ENCODE data around the gene SH3PXD2B.
"Not testable (repeated sequence)": the region's sequence is repeated elsewhere in the genome, so short reads cannot be mapped to it uniquely, and the experiment has no call there.

SH3PXD2B gene

GRCh38 chr5:172334196-172334595 is 120.1 kb downstream of the SH3PXD2B start:
- DNase-seq (ENCODE audit: insufficient read length) (no peak), FAIRE-seq (no peak)
- TF ChIP-seq POLR2AphosphoS5 (IDR thresholded peaks at IDR 0.05; ENCODE audit: low read depth, low read length) (no peak), TAF1 (IDR thresholded peaks at IDR 0.05; ENCODE audit: borderline replicate concordance, low read depth, low read length) (no peak), POLR2A (IDR thresholded peaks at IDR 0.05; ENCODE audit: low read depth, low read length) (no peak)

- not testable (repeated sequence) for FAIRE-seq; DNase-seq (ENCODE audit: insufficient read length)
These were observed 127.4 kb downstream of the SH3PXD2B start for GRCh38 chr5:172326901-172327300.

GRCh38 chr5:172325452-172325851 is 128.9 kb downstream of the SH3PXD2B start:
- TF ChIP-seq POLR2AphosphoS5 (IDR thresholded peaks at IDR 0.05; ENCODE audit: low read depth, low read length), result no peak
- no peak for TF ChIP-seq POLR2A (IDR thresholded peaks at IDR 0.05; ENCODE audit: low read depth, low read length)
- no peak for TF ChIP-seq TAF1 (IDR thresholded peaks at IDR 0.05; ENCODE audit: borderline replicate concordance, low read depth, low read length)
- FAIRE-seq, result no peak
- DNase-seq (ENCODE audit: insufficient read length), result no peak

- peak; percentile 78 for FAIRE-seq
- TF ChIP-seq POLR2AphosphoS5 (IDR thresholded peaks at IDR 0.05; ENCODE audit: low read depth, low read length) (no peak), TAF1 (IDR thresholded peaks at IDR 0.05; ENCODE audit: borderline replicate concordance, low read depth, low read length) (peak; percentile 50; the same call in 1 of the 2 replicates)
- DNase-seq (ENCODE audit: insufficient read length), result no peak
These were observed 132.0 kb downstream of the SH3PXD2B start for GRCh38 chr5:172322028-172322965.

GRCh38 chr5:172321593-172321992 is 132.7 kb downstream of the SH3PXD2B start:
- TF ChIP-seq TAF1 (IDR thresholded peaks at IDR 0.05; ENCODE audit: borderline replicate concordance, low read depth, low read length) (no peak), POLR2AphosphoS5 (IDR thresholded peaks at IDR 0.05; ENCODE audit: low read depth, low read length) (no peak)
- no peak for DNase-seq (ENCODE audit: insufficient read length)
- FAIRE-seq, result no peak

GRCh38 chr5:172319708-172320441 is 134.4 kb downstream of the SH3PXD2B start:
- FAIRE-seq (peak; percentile 51), DNase-seq (ENCODE audit: insufficient read length) (no peak)
- no peak for TF ChIP-seq POLR2AphosphoS5 (IDR thresholded peaks at IDR 0.05; ENCODE audit: low read depth, low read length)
- no peak for TF ChIP-seq TAF1 (IDR thresholded peaks at IDR 0.05; ENCODE audit: borderline replicate concordance, low read depth, low read length)
- TF ChIP-seq POLR2A (IDR thresholded peaks at IDR 0.05; ENCODE audit: low read depth, low read length), result no peak

- no peak for TF ChIP-seq TAF1 (IDR thresholded peaks at IDR 0.05; ENCODE audit: borderline replicate concordance, low read depth, low read length)
- peak; percentile 39; the same call in 1 of the 2 replicates for TF ChIP-seq POLR2AphosphoS5 (IDR thresholded peaks at IDR 0.05; ENCODE audit: low read depth, low read length)
- TF ChIP-seq POLR2A (IDR thresholded peaks at IDR 0.05; ENCODE audit: low read depth, low read length), result no peak
- DNase-seq (ENCODE audit: insufficient read length) (no peak), FAIRE-seq (peak; percentile 69)
These were observed 138.5 kb downstream of the SH3PXD2B start for GRCh38 chr5:172315587-172316493.

GRCh38 chr5:172313915-172314314 is 140.4 kb downstream of the SH3PXD2B start:
- TF ChIP-seq TAF1 (IDR thresholded peaks at IDR 0.05; ENCODE audit: borderline replicate concordance, low read depth, low read length) (no peak), POLR2A (IDR thresholded peaks at IDR 0.05; ENCODE audit: low read depth, low read length) (no peak), POLR2AphosphoS5 (IDR thresholded peaks at IDR 0.05; ENCODE audit: low read depth, low read length) (no peak)
- FAIRE-seq, result no peak
- DNase-seq (ENCODE audit: insufficient read length), result no peak

GRCh38 chr5:172312286-172312685 is 142.0 kb downstream of the SH3PXD2B start:
- DNase-seq (ENCODE audit: insufficient read length) (no peak), FAIRE-seq (no peak)
- no peak for TF ChIP-seq POLR2AphosphoS5 (IDR thresholded peaks at IDR 0.05; ENCODE audit: low read depth, low read length)
- no peak for TF ChIP-seq TAF1 (IDR thresholded peaks at IDR 0.05; ENCODE audit: borderline replicate concordance, low read depth, low read length)
- no peak for TF ChIP-seq POLR2A (IDR thresholded peaks at IDR 0.05; ENCODE audit: low read depth, low read length)

GRCh38 chr5:172311605-172312004 is 142.7 kb downstream of the SH3PXD2B start:
- no peak for DNase-seq (ENCODE audit: insufficient read length)
- TF ChIP-seq POLR2A (IDR thresholded peaks at IDR 0.05; ENCODE audit: low read depth, low read length) (no peak), POLR2AphosphoS5 (IDR thresholded peaks at IDR 0.05; ENCODE audit: low read depth, low read length) (no peak), TAF1 (IDR thresholded peaks at IDR 0.05; ENCODE audit: borderline replicate concordance, low read depth, low read length) (no peak)
- FAIRE-seq, result no peak

GRCh38 chr5:172311026-172311425 is 143.3 kb downstream of the SH3PXD2B start:
- DNase-seq (ENCODE audit: insufficient read length) (no peak), FAIRE-seq (no peak)
- no peak for TF ChIP-seq POLR2A (IDR thresholded peaks at IDR 0.05; ENCODE audit: low read depth, low read length)
- TF ChIP-seq TAF1 (IDR thresholded peaks at IDR 0.05; ENCODE audit: borderline replicate concordance, low read depth, low read length), result no peak
- no peak for TF ChIP-seq POLR2AphosphoS5 (IDR thresholded peaks at IDR 0.05; ENCODE audit: low read depth, low read length)

Data from GM12892 (cell line).